Stimulated activated CD4-positive, alpha-beta T cell treated with anti-CD3 and anti-CD28 coated beads, TNF-alpha, amount 100 ng/mL, for 48 hours (primary cell): ENCODE data around the gene LIMK2.
"Not testable (repeated sequence)": the region's sequence is repeated elsewhere in the genome, so short reads cannot be mapped to it uniquely, and the experiment has no call there.

ENCODE experiments used
- DNase-seq, 3 donors: peaks; one replicate each; pipeline ENCODE4 v3.0.0-alpha.2; 2020; ENCODE audit warnings: low read depth in 3 of 3

LIMK2 gene

GRCh38 chr22:31290494-31291471, 78.7 kb downstream of the LIMK2 start:
- DNase-seq, result peak; percentile 85 to 88 (median 86)

DNA sequence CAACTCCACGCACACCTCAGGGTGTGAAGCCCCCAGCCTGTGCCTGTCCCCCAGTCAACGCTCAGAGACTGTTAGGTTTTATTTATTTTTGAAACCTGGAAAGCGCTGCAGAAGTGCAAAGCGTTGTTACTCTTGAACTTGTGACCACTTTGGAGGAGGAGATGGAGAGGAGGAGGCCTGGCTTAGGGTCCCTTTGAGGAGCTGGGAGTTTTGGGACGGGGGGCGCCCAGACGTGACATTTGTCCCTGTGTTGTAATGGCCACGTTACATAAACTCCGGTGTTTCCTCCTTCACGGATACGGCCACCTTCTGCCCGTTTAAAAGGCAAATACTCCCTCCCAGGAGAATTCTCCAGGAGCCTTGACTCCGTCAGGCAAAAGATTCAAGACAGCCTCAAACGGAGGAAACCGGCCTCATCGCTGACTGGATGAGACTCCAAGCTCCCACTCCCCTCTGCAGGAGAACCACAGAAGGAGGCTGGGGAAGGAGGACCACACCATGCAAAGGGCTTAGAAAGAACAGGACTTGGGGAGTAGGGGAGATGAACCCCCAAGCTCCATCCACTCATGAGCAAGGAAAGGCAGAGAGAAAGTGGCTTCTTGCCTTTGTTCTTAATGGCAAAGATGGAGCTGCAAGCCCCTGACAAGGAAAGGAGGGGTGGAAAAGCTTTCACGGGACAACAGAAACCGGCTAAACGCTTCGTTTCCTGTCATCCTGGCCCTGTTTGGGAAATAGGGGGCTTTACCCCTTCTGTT, 79.6 kb downstream of the LIMK2 start:
- no peak for DNase-seq

- DNase-seq, result peak; percentile 60 to 74 (median 70)
Observed at GRCh38 chr22:31292236-31292989, 80.3 kb downstream of the LIMK2 start, which contains the start of gene PIK3IP1. Gene PIK3IP1 (minus strand): TSS chr22:31292488. CDS start chr22:31292344, 144 bp downstream.

GRCh38 chr22:31295360-31295759, 83.3 kb downstream of the LIMK2 start:
- no peak for DNase-seq

DNA sequence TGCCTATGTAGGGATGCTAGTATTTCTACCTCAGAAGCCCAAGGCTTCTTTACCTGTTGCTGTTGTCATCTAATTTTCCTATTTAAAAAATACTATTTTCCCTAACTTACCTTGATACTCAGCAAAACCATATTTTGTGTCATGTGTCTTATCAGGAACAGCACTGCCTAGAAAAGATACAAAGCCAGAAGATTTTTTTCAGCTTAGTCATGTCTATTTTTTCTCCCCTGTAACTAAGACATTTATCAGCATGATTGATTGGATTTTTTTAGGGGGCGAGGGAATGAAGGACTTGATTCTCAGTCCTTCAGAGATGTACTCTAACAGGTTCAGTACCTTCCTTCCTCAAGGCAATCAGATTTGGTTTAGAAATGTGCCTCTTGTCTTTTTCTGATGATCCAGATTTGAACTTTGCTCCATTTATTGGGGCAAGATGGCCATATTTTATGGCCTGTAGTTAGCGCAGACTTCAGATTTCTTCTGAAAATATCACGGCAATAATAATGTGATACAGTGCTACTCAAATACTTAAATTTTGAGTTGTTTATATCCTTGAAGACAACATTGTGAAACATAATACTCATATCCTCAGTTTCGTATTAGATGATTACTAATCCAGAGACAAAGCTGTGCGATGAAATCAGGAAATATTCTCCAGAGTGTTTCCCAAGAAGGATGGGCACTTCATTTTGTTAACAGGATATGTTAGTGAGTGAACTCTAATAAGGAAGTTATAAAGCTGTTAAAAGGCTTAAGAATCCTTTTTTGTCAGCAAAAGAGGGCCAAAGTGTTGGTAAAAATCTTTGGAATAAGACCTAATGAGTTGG, 83.9 kb downstream of the LIMK2 start:
- no peak for DNase-seq

DNA sequence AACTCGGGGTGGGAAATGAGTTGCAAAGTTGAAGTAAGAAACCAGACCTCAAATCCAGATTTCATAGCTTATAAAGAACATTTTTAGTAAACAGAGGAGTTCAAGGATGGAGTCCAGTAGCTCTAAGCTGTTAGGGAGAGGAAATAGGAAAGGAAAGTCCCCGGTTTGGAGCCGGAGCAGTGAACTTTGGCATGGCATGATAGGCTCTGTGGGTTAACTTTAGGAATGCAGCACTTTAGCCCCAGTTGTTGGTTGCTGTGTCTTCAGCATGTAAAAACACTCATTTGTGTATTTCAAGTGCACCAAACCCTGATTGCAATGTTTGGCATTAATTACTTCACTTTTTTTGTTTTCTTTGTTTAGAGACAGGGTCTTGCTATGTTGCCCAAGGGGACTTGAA, 88.8 kb downstream of the LIMK2 start:
- DNase-seq, result no peak

GRCh38 chr22:31302006-31302405, 89.9 kb downstream of the LIMK2 start:
- no peak for DNase-seq

GRCh38 chr22:31302537-31302936, 90.4 kb downstream of the LIMK2 start:
- no peak for DNase-seq

DNA sequence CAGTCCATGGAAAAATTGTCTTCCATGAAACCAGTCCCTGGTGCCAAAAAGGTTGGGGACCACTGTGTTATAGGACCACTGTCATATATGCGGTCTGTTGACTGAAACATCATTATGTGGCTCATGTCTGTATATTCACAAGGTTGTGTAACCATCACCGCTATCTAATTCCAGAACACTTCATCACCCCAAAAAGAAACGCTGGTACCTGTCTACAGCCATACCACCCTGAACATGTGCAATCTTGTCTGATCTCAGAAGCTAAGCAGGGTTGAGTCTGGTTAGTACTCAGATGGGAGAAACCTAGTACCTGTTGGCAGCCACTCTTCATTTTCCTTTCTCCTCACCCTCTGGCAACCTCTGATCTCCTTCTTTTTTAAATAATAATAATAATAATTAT, 93.1 kb downstream of the LIMK2 start:
- no peak for DNase-seq

- DNase-seq, result no peak
Observed at GRCh38 chr22:31308181-31308580, 96.1 kb downstream of the LIMK2 start.

DNA sequence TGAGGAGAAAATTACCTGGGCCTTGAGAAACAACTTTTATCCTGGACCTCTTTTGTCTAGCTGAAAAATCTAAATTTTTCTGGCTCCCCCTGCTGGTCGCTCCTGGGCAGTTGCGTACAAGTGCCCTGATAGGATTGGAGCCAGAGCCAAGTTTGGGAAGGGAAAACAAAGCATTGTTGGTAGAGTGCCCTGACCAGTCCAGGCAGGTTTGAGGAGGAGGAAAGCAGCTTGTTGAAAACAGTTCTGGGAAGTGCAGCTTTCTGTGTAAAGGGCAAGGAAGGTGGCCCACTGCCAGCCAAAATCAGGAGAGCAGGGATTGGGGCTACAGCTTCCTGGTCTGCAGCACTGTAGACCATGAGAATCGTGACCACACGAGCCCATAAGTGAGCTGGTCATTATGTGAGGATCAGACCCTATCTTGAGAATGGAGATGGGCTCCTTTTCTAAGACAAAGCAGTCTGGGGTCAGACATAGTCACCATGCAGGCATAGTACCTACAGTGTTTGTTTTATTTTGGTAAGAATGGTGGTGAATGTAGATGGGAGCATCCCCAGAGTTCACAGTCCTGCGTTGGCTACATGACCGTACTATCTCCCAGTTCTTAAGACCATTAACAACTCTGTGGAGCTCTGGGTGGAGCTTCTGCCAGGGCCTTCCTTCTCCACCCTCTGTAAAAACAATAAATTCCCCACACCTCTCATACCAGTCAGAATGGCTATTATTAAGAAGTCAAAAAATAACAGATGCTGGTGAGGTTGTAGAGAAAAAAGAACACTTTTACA, 101.5 kb downstream of the LIMK2 start:
- DNase-seq, result peak in 2 of 3 donors; percentile 39 to 63

DNA sequence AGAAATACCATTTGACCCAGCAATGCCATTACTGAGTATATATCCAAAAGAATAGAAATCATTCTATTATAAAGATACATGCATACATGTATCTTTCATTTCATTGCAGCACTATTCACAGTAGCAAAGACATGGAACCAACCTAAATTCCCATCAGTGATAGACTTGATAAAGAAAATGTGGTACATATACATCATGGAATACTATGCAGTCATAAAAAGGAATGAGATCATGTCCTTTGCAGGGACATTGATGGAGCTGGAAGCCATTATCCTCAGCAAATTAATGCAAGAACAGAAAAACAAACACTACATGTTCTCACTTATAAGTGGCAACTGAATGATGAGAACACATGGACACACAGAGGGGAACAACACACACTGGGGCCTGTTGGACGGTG, 102.1 kb downstream of the LIMK2 start:
- DNase-seq, result not testable (repeated sequence)

- no peak for DNase-seq
Observed at GRCh38 chr22:31321421-31321820, 109.3 kb downstream of the LIMK2 start.

DNA sequence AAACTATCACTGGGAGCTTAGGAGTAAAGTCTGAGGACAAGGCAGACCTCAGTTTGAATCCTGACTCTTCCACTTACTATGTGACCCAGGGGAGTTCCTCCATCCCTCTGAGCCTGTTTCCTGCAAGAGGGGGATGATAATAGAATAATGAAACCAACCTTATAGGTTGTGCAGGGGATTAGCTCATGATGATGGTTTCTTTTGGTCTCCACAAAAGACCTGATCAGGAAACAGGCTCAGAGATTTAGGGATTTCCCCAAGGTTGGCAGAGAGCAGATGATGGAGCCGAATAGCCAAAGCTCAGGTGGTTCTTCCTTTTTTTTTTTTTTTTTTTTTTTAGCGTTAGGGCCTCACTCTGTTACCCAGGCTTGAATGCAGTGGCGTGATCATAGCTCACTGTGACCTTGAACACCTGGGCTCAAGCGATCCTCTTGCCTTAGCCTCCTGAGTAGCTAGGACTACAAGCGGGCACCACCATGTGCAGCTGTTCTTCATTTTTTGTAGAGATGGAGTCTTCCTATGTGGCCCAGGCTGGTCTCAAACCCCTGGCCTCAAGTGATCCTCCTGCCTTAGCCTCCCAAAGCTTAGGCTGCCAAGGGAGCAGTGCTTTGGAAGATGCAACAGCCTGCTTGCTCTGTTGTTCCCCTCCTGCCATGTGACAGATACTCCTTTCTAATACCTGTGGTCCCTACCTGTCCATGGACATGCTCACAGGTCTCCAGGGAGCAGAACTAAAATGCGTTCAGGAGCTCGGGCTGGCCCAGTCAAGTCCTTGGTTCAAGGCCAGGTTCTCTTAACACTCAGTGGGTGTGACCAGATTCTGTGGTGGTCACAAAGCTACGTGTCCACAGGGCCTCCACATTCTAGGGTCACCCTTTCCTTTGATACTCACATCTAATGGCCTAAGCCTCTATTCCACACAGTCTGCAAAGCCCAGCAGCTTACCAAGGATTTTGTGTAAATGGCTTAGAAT, 111.8 kb downstream of the LIMK2 start:
- DNase-seq, result no peak

- DNase-seq, result no peak
Observed at GRCh38 chr22:31326877-31327276, 114.8 kb downstream of the LIMK2 start.

DNA sequence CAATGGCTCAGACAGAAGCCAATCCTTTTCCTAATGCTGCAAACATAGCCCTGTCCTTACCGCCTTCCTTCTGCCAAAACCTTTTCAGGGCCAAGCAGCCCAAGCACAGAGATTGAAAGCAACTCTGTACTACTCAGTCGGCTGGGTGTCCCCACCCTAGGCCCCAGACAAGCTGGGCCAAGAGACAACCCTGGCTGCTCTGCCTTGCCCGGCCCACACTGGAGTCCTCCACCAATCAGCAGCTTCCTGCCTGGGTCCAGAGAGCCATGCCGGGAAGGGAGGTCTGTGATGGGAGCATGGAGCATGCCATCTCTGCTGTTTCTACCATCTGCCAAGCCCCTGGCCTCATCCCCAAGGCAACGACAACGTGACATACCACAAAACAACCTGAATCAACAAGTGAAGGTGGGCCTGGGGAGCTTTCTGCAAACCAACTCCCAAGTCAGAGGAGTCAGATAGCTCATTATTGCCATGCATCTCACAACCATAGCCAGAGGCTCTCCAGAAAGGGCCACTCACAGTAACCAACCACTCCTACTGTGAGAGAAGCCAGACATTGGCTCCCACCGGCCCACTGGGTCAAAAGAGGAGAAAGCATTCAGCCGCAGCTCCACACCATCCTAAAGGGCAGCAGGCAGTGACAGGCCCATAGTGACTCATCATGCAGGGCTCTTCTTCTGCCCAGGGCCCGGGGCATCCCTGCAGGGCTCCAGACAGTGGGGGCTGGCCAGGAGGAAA, 115.9 kb downstream of the LIMK2 start:
- no peak for DNase-seq

GRCh38 chr22:31328544-31328960, 116.5 kb downstream of the LIMK2 start:
- DNase-seq, result no peak

- no peak for DNase-seq
Observed at GRCh38 chr22:31329029-31329428, 116.9 kb downstream of the LIMK2 start.
